Heart left ventricle (tissue), 16 donors: ENCODE results near the gene ASCC1. TPM values are rescaled to one million over a fixed set of nuclear protein-coding genes. Genes with fewer than 3 reads are reported as not detected.

Experiments used
- ATAC-seq, 4 donors: fragments of 200-7000 bp; cut with Tn5 transposase; one replicate each; pipeline ENCODE4 v1.9.1; 2020 to 2022; ENCODE audit warnings: moderate library complexity in 4 of 4, mild to moderate bottlenecking in 3 of 4, moderate number of reproducible peaks in 1 of 4
- DNase-seq, 5 donors: peaks; one replicate each; pipeline ENCODE4 v3.0.0-alpha.2; 2020
- H3K27ac ChIP-seq, 12 donors: fragments of 200-600 bp; sonication (generic) in 4 of 12; one replicate each; pipeline versions ENCODE4 v1.5.0 to v1.8.0; 2016 to 2022; ENCODE audit warnings: mild to moderate bottlenecking in 2 of 12
- H3K27me3 ChIP-seq, 9 donors: fragments of 200-600 bp; sonication (generic) in 2 of 9; one replicate each; pipeline versions ENCODE4 v1.5.1 to v1.8.0; 2016 to 2022; ENCODE audit warnings: mild to moderate bottlenecking in 3 of 9
- H3K36me3 ChIP-seq, 9 donors: fragments of 200-600 bp; sonication (generic) in 2 of 9; one replicate each; pipeline versions ENCODE4 v1.5.0 to v1.8.0; 2018 to 2022; ENCODE audit warnings: mild to moderate bottlenecking in 2 of 9
- H3K4me1 ChIP-seq, 12 donors: fragments of 200-600 bp; sonication (generic) in 4 of 12; one replicate each; pipeline versions ENCODE4 v1.5.0 to v1.8.0; 2016 to 2022; ENCODE audit warnings: mild to moderate bottlenecking in 3 of 12
- H3K4me3 ChIP-seq, 12 donors: fragments of 200-600 bp; sonication (generic) in 4 of 12; one replicate each; pipeline versions ENCODE4 v1.5.0 to v1.8.0; 2017 to 2022; ENCODE audit warnings: mild to moderate bottlenecking in 9 of 12, moderate library complexity in 4 of 12
- H3K9me3 ChIP-seq, 12 donors: fragments of 200-600 bp; sonication (generic) in 4 of 12; one replicate each; pipeline versions ENCODE4 v1.5.0 to v1.8.0; 2016 to 2022; ENCODE audit warnings: mild to moderate bottlenecking in 1 of 12
- CTCF ChIP-seq, 12 donors: fragments of 200-600 bp; sonication (generic) in 4 of 12; IDR thresholded peaks; one replicate each; pipeline versions ENCODE4 v1.5.0 to v1.8.0; 2018 to 2022; ENCODE audit warnings: antibody characterized with exemption in 12 of 12, mild to moderate bottlenecking in 5 of 12
- POLR2A ChIP-seq, 2 donors: fragments of 450-650 bp; IDR thresholded peaks; one replicate each; pipeline ENCODE4 v1.6.1; 2017; ENCODE audit warnings: antibody characterized with exemption in 2 of 2, mild to moderate bottlenecking in 2 of 2, moderate library complexity in 2 of 2
- WGBS, 4 donors: extraction: QIAGEN DNeasy Blood & Tissue Kit in 2 of 4; methylation state at CpG; one replicate each; pipeline versions ENCODE4 v1.1.5 to v1.1.7; 2013 to 2018; 5-methylcytosine and 5-hydroxymethylcytosine counted together
- intact Hi-C, 10 donors: fragments of 100-400 bp; cut with DNase I; formaldehyde crosslinking; loops; one replicate each; pipeline versions ENCODE4 v1.11.1 to v1.14.2; 2022
- polyA plus RNA-seq, 2 donors: library from polyadenylated mRNA; stranded (reverse); fragments of 200-250 nt; gene quantifications; one replicate each; pipeline ENCODE4 v1.2.3, GENCODE V29; 2013
- total RNA-seq, 9 donors: library from RNA; depleted of rRNA in 2 of 9; stranded (reverse); fragments of >200 nt in 2 of 9; fragmentation: NEBNext Ultra II Directional in 3 of 9; extraction: Animal tissue kit (Norgen Biotek cat#: 25700) in 3 of 9; gene quantifications; one replicate each; pipeline versions ENCODE4 v1.1.0 to v1.2.4, GENCODE V29; 2016 to 2023
- donor health status: ischemic (EF 13 %, LVEDD 7.1; RV severe dilation, severe dysfunction).
- donor health status: healthy with polysubstance abuse.
- donor health status: DM: no; HTN: yes; CAD: no.
- donor health status: DM: no; HTN: no; CAD: no.
- donor health status: ischemic (EF 25% LVEDD 6.9; RV normal size, moderate dysfunction).
- donor health status: ischemic (EF 25% LVEDD 5.7; RV mildly dilated, moderate dysfunction).
- donor health status: healthy.
- donor health status: DM: yes; HTN: yes; CAD: no.
- donor health status: ischemic (EF 35%, LVEDD 5.7; RV mildly dilated, moderate dysfunction).
- donor health status: nonischemic (EF 11% LVEDD 7.7; RV severe dilation, severe dysfunction).
- donor health status: DM: yes; HTN: yes; CAD: no.
- donor health status: PGD.
- donor health status: ischemic (EF 29% LVEDD 5.4; RV normal size, mild dysfunction).
- donor health status: nonischemic (EF 23%, LVEDD 6.1; RV moderate dilation, normal function).

ASCC1 gene
- total and polyA plus RNA-seq, 11 donors = 12.0 to 49.6 (median 35.3) TPM

DNA sequence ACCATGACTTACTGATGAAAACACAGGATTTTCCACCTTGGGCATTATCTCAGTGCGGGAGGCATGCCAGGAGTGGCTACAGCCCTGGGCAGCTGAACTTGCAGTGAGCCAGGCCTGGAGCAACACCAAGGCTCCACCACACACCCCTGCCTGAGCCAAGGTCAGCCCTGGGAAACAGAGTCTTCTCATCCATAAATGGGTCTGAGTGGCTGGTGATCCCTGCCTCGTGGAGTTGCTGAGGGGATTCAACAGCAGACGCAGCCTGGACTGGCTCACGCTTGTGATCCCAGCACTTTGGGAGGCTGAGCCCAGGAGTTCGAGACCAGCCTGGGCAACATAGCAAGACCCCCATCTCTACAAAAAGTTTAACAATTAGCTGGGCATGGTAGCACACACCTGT, 160.0 kb downstream of the ASCC1 start:
- TF ChIP-seq CTCF (IDR thresholded peaks at IDR 0.05) = no peak
- no peak for TF ChIP-seq POLR2A (IDR thresholded peaks at IDR 0.05)
- Histone ChIP-seq H3K4me1 (peaks cover 0 to 19% (median 8%) of the 10 kb centered on the region in 12 donors), H3K27ac (no peak overlapping the region), H3K4me3 (no peak overlapping the region), H3K36me3 (no peaks in the 10 kb centered on the region), H3K27me3 (no peaks in the 10 kb centered on the region), H3K9me3 (no peaks in the 10 kb centered on the region)
- 69 to 75% (median 73%) methylated on average over 4 to 5 of the region's 5 CpGs for WGBS, 4 donors
- ATAC-seq = peak in 3 of 4 donors; percentile 40 to 50 (median 41)
- intact Hi-C loops = loop anchor here in 5 of 10 donors (5.0 to 10.0 kb wide), 4 partner anchors 51 to 271 kb away; partner anchors contain the start of genes ANAPC16 (in 3 of the 5) and ASCC1 (in 3 of the 5)
- peak in 1 of 5 donors; percentile 54 for DNase-seq

- ATAC-seq (no peak), DNase-seq (no peak)
- TF ChIP-seq CTCF (IDR thresholded peaks at IDR 0.05) = no peak
- WGBS, 4 donors = 90 to 97% (median 95%) methylated on average over 6 to 7 of the region's 7 CpGs
- H3K27me3 ChIP-seq = no peaks in the 10 kb centered on the region
- intact Hi-C loops = loop anchor here in 6 of 10 donors (5.0 to 10.0 kb wide), 7 partner anchors 61 to 284 kb away; partner anchors contain the start of genes ANAPC16 (in 5 of the 6) and ASCC1 (in 5 of the 6)
- H3K36me3 ChIP-seq = no peaks in the 10 kb centered on the region
- no peak overlapping the region for H3K4me3 ChIP-seq
- peaks cover 0 to 6% (median 0%) of the 10 kb centered on the region in 12 donors for H3K9me3 ChIP-seq
- no peak overlapping the region for H3K27ac ChIP-seq
- H3K4me1 ChIP-seq = peaks cover 0 to 18% (median 5%) of the 10 kb centered on the region in 12 donors
These were observed 162.4 kb downstream of the ASCC1 start for GRCh38 chr10:72053690-72054089.

DNA sequence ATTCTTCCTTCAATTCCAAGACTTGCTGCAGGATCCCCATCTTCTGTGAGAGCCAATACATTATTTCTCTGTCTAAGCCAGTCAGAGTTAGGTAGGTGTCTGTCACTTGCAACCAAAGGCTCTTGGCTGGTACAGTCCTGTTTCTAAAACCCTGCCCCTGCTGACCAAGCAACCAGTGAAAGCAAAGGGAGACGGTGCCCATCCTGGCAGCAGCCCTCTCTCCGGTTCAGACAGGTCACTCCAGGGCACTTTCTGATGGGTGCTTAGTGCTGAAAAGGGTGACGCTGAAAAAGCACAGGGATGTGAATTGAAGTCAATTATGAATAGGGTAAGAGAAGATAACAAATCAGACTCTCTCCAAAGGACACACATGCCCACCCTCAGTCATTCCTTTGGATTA, 165.2 kb downstream of the ASCC1 start:
- H3K4me1 ChIP-seq = peaks cover 0 to 11% (median 0%) of the 10 kb centered on the region in 12 donors
- no peaks in the 10 kb centered on the region for H3K36me3 ChIP-seq
- peak overlapping the region in 1 of 12 donors; percentile 49 for H3K27ac ChIP-seq
- no peaks in the 10 kb centered on the region for H3K27me3 ChIP-seq
- DNase-seq = peak in 1 of 5 donors; percentile 56
- TF ChIP-seq CTCF (IDR thresholded peaks at IDR 0.05) (no peak), POLR2A (IDR thresholded peaks at IDR 0.05) (no peak)
- peak; percentile 24 to 65 (median 50) for ATAC-seq
- H3K9me3 ChIP-seq = peaks cover 0 to 10% (median 0%) of the 10 kb centered on the region in 12 donors
- WGBS, 4 donors = 33 to 61% (median 46%) methylated on average over 3 of the region's 3 CpGs
- H3K4me3 ChIP-seq = no peak overlapping the region
- intact Hi-C loops = loop anchor here in 7 of 10 donors (2.0 to 10.0 kb wide), 8 partner anchors 64 to 286 kb away; partner anchors contain the start of genes ANAPC16 (in 5 of the 7) and ASCC1 (in 5 of the 7)

GRCh38 chr10:72049969-72050781, 165.9 kb downstream of the ASCC1 start:
- TF ChIP-seq POLR2A (IDR thresholded peaks at IDR 0.05) (no peak), CTCF (IDR thresholded peaks at IDR 0.05) (no peak)
- Histone ChIP-seq H3K36me3 (no peaks in the 10 kb centered on the region), H3K4me3 (no peak overlapping the region), H3K27me3 (no peaks in the 10 kb centered on the region), H3K4me1 (peaks cover 0 to 11% (median 0%) of the 10 kb centered on the region in 12 donors), H3K9me3 (peaks cover 0 to 10% (median 0%) of the 10 kb centered on the region in 12 donors), H3K27ac (peak overlapping the region in 1 of 12 donors; percentile 49)
- 84 to 93% (median 90%) methylated on average over 5 of the region's 5 CpGs for WGBS, 4 donors
- intact Hi-C loops = loop anchor here (2.0 to 10.0 kb wide), 16 partner anchors 65 to 735 kb away; partner anchors contain the start of genes ANAPC16 (in 5 of the 10), ASCC1 (in 5 of the 10) and SLC29A3 (in 2 of the 10)
- DNase-seq (no peak), ATAC-seq (no peak)
